Activated naive CD8-positive, alpha-beta T cell treated with anti-CD3 and anti-CD28 coated beads, Interleukin-2, amount 50 U/mL, for 16 hours (primary cell): ENCODE data around the gene LOXHD1.

Experiments used
- DNase-seq: peaks from one replicate; pipeline ENCODE4 v3.0.0-alpha.2; 2020; ENCODE audit warnings: low read depth, low spot score

The LOXHD1 gene, protein sequence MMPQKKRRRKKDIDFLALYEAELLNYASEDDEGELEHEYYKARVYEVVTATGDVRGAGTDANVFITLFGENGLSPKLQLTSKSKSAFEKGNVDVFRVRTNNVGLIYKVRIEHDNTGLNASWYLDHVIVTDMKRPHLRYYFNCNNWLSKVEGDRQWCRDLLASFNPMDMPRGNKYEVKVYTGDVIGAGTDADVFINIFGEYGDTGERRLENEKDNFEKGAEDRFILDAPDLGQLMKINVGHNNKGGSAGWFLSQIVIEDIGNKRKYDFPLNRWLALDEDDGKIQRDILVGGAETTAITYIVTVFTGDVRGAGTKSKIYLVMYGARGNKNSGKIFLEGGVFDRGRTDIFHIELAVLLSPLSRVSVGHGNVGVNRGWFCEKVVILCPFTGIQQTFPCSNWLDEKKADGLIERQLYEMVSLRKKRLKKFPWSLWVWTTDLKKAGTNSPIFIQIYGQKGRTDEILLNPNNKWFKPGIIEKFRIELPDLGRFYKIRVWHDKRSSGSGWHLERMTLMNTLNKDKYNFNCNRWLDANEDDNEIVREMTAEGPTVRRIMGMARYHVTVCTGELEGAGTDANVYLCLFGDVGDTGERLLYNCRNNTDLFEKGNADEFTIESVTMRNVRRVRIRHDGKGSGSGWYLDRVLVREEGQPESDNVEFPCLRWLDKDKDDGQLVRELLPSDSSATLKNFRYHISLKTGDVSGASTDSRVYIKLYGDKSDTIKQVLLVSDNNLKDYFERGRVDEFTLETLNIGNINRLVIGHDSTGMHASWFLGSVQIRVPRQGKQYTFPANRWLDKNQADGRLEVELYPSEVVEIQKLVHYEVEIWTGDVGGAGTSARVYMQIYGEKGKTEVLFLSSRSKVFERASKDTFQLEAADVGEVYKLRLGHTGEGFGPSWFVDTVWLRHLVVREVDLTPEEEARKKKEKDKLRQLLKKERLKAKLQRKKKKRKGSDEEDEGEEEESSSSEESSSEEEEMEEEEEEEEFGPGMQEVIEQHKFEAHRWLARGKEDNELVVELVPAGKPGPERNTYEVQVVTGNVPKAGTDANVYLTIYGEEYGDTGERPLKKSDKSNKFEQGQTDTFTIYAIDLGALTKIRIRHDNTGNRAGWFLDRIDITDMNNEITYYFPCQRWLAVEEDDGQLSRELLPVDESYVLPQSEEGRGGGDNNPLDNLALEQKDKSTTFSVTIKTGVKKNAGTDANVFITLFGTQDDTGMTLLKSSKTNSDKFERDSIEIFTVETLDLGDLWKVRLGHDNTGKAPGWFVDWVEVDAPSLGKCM (N-terminal part only)

GRCh38 chr18:46657115-46657955 is at the start of gene LOXHD1:
TSS of gene LOXHD1 (minus strand) at chr18:46657220. CDS start at chr18:46657033, 187 bp downstream.
- DNase-seq: no peak

DNA sequence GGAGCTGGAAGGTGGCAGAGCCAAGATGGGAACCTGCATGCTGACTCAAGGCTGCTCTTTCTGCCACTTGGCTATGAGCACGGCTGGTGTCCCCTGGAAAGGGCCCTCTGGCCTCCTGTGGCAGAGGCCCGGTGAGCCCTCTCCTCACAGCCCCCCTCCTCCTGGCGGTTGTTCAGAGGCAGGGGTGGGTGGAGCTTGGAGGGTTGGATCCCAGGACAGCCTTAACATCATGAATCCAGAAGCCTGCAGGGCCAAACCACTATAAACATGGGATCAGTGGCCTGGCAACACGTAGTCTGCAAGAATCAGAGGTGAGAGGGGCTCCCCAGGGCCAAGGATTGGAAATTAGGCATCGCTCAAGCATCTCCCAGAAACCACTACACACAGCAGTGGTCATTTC is 48.5 kb upstream of the LOXHD1 start:
- DNase-seq: no peak

DNA sequence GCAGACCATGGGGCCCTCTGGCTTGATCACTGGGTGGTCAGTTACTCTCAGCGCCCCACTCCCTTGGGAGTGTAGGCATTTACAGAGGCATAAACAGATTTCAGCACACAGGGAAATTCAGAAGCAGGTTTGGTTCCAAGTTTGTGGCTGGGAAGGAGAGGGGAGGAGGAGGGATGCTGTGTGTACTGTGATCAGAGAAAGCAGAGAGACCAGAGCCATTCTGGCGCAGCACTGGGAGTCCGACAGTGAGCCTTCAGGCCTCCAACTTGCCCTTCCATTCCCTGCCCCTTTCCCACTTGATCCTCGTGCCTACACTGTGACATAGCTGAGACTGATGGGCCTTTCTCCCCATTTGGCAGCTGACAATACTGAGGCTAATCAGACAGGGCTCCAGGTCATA is 47.8 kb upstream of the LOXHD1 start:
- no peak for DNase-seq

- DNase-seq: no peak
These were observed 47.2 kb upstream of the LOXHD1 start for GRCh38 chr18:46704189-46704588.

- DNase-seq: no peak
These were observed 45.5 kb upstream of the LOXHD1 start for GRCh38 chr18:46702471-46702870.

- DNase-seq: no peak
These were observed 43.2 kb upstream of the LOXHD1 start for GRCh38 chr18:46700066-46700824.

- no peak for DNase-seq
These were observed 39.7 kb upstream of the LOXHD1 start for GRCh38 chr18:46696702-46697101.

GRCh38 chr18:46696268-46696667 is 39.2 kb upstream of the LOXHD1 start:
- DNase-seq: no peak

DNA sequence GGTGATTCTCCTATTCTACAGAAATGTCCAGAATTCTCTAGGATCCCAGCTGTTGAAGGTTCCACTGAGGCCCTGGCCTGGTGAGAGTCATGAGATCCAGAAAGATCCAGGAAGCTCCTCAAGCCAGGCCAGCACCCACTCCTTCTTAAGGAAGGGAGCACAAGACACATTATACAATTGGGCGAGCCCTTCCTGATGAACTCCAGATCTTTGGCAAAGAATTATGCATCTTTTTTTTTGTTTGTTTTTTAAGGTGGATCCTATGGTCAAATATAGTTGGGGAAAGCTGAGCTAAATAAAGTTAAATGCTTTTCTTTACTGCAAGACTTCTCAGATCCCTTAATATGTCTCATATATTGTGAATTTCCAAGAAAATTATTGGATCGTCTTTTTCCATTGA is 37.0 kb upstream of the LOXHD1 start:
- DNase-seq: no peak

DNA sequence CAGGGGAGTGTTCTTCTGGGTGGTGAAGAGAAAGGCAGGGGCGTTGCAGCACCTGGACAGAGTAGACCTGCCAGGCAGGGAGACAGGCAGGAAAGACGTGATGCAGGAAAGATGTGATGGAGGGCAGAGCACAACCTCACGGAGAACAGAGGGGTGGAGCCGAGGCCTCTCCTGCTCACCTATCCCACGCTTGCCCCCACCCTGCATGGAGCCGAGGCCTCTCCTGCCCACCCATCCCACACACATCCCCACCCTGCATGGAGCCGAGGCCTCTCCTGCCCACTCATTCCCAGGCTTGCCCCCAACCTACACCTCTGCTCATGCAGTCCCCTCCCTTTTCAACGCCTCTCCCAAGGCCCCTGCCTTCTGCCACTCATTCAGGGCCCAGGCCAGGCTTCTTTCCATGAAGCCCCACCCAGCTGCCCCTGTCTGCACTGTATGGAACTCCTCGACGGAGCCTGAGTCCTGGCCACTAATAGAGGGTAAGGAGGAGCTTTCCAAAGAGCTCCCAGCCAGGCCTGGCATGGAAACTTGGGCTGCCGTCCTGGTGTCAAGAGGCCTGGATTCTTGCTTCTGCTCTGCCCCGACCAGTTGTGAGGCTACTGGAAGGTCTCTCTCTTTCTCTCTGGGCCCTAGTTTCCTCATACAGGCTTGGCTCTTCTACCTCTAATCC is 32.0 kb upstream of the LOXHD1 start:
- no peak for DNase-seq

GRCh38 chr18:46686186-46686585 is 29.2 kb upstream of the LOXHD1 start:
- DNase-seq: no peak

GRCh38 chr18:46683252-46683651 is 26.2 kb upstream of the LOXHD1 start:
- no peak for DNase-seq

- no peak for DNase-seq
These were observed 24.0 kb upstream of the LOXHD1 start for GRCh38 chr18:46680784-46681695.

GRCh38 chr18:46679846-46680598 is 23.0 kb upstream of the LOXHD1 start:
- DNase-seq: no peak

DNA sequence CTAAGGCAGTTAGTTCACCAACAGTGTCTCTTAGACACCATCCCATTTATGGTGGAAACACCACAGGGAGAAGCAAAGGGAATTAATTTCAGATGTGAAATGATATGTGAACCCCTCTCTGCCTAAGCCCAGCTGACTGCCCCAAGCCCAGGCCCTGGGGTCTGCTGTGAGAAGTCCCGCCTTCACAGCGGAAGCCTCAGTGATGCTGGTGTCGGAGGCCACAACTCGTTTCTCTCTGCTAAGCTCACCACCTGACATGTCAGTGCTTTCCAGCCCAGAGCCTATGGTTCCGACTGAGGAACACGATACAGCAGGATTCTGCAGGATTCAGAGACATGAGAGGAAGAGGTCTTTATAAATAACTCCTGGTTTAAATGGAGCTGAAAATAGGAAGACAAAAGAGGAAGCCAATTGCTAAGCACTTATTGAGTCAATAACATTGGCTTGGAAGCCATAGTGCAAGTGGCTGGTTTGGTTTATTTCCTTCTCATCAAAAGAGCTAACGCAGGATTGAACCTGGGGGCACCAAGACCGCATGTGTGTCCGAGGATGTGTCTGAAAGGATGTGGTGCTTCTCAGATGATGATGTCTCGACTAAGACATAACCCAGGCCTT is 21.9 kb upstream of the LOXHD1 start:
- no peak for DNase-seq

GRCh38 chr18:46678041-46678440 is 21.0 kb upstream of the LOXHD1 start:
- no peak for DNase-seq

DNA sequence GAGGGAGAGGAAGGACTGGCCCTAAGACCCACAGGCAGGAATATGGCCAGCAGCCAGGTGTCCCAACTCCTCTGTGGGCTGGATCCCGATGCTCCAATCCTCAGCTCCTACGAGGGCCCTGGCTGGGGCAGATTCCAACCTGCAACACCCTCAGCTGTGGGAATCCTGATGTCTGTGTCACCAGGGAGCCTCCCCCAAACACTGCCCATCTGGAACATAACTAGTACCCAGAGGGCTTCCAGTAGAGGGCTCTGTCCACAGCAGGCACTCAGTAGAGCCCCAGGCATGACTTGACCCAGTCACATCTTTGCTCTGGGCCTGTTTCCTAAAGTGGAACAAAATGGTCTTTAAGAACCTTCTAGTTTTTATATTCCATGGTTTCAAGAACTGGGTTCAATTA is 20.6 kb upstream of the LOXHD1 start:
- DNase-seq: no peak
